Gastrocnemius medialis (tissue), 4 donors: ENCODE data around the gene NEDD4L.

Experiments
- CTCF ChIP-seq, 5 experiments: fragments of 450-650 bp in 3 of 5; fragments of 200-600 bp in 2 of 5; sonication (generic) in 2 of 5; IDR thresholded peaks in 4 of 5; conservative IDR thresholded peaks in 1 of 5; 1 replicate in 4 of 5; 2 replicates in 1 of 5; pipeline ENCODE4 v1.5.1; 2016 to 2019; ENCODE audit warnings: antibody characterized with exemption in 5 of 5, mild to moderate bottlenecking in 3 of 5, moderate library complexity in 3 of 5
- POLR2A ChIP-seq, 2 donors: fragments of 450-650 bp; IDR thresholded peaks; one replicate each; pipeline ENCODE4 v1.6.1; 2017; ENCODE audit warnings: antibody characterized with exemption in 2 of 2, mild to moderate bottlenecking in 2 of 2, moderate library complexity in 2 of 2

- no peak for TF ChIP-seq POLR2A (IDR thresholded peaks at IDR 0.05)
- TF ChIP-seq CTCF (IDR thresholded peaks at IDR 0.05 in 4 of 5, conservative IDR thresholded peaks at IDR 0.05 in 1 of 5): no peak
Measured at GRCh38 chr18:58359218-58359617, 315.2 kb downstream of the NEDD4L start.
